MCF 10A (cell line): ENCODE results near the gene GPNMB. TPM values are rescaled to one million over a fixed set of nuclear protein-coding genes. Genes with fewer than 3 reads are reported as not detected.
A peak's percentile ranks its signal among the peaks of the same experiment; 100 is the strongest.

ENCODE experiments used
- BruUV-seq: library from RNA; stranded (reverse); fragments of 400-500 nt; replicated peaks from 2 replicates; lab custom pipeline; 2021; lab: Mats Ljungman, UMichigan
- CTCF ChIA-PET: fragments of 300-600 bp; sonication (Branson Sonifier 250); formaldehyde crosslinking; extraction: SDS; loops from one replicate; lab custom pipeline; 2021; ENCODE audit warnings: antibody characterized with exemption, inconsistent platforms; lab: Yijun Ruan, JAX
- POLR2A ChIA-PET: fragments of 300-600, 350-650 bp; sonication (Branson Sonifier 250); formaldehyde crosslinking; extraction: SDS; loops from one replicate; lab custom pipeline; 2020; ENCODE audit warnings: antibody characterized with exemption, inconsistent platforms; lab: Yijun Ruan, JAX
- DNase-seq: peaks from one replicate; pipeline ENCODE4 v3.0.0-alpha.2; 2018; ENCODE audit not compliant: unreplicated experiment
- H3K27ac Mint-ChIP-seq: one replicate; pipeline ENCODE4 v1.8.0; 2022; ENCODE audit warnings: mild to moderate bottlenecking, low read depth, mixed read lengths; ENCODE audit not compliant: unreplicated experiment
- H3K27me3 Mint-ChIP-seq: one replicate; pipeline ENCODE4 v1.8.0; 2022; ENCODE audit warnings: mixed read lengths; ENCODE audit not compliant: insufficient read depth, unreplicated experiment
- H3K36me3 Mint-ChIP-seq: one replicate; pipeline ENCODE4 v1.8.0; 2022; ENCODE audit warnings: mild to moderate bottlenecking, moderate library complexity, mixed read lengths; ENCODE audit not compliant: insufficient read depth, unreplicated experiment
- H3K4me1 Mint-ChIP-seq: one replicate; pipeline ENCODE4 v1.8.0; 2022; ENCODE audit warnings: mixed read lengths; ENCODE audit not compliant: insufficient read depth, unreplicated experiment
- H3K4me3 Mint-ChIP-seq: one replicate; pipeline ENCODE4 v1.8.0; 2022; ENCODE audit warnings: mild to moderate bottlenecking, moderate library complexity, mixed read lengths; ENCODE audit not compliant: unreplicated experiment
- H3K9me3 Mint-ChIP-seq: one replicate; pipeline ENCODE4 v1.8.0; 2022; ENCODE audit warnings: mixed read lengths; ENCODE audit not compliant: unreplicated experiment
- intact Hi-C: fragments of 100-400 bp; cut with micrococcal nuclease; formaldehyde crosslinking; loops from 2 replicates; pipeline ENCODE4 v1.14.1; 2022
- total RNA-seq: library from RNA; stranded (reverse); gene quantifications from 2 replicates; pipeline ENCODE4 v1.2.3, GENCODE V29; 2022
- TF ChIP-seq, protein P1 (sequence below): fragments of 200-600 bp; IDR thresholded peaks from one replicate; pipeline ENCODE4 v1.8.0; 2022; ENCODE audit warnings: antibody characterized with exemption, mild to moderate bottlenecking; ENCODE audit not compliant: unreplicated experiment

GPNMB gene
- total RNA-seq, 1 experiment from 2014 or later: 1.1 TPM

GRCh38 chr7:23230641-23231101, 15.9 kb upstream of the GPNMB start:
- Mint-ChIP-seq H3K36me3 (no peaks in the 10 kb centered on the region), H3K4me3 (no peak overlapping the region), H3K4me1 (peaks cover 1% of the 10 kb centered on the region), H3K9me3 (peaks cover 13% of the 10 kb centered on the region), H3K27ac (no peak overlapping the region), H3K27me3 (no peaks in the 10 kb centered on the region)
- ChIA-PET POLR2A (interaction anchor here (0.7 kb wide), 1 partner anchor 64 kb away, joined by 3 read pairs; no protein-coding TSS in a partner anchor), CTCF (no interaction called here)
- no TSS peak for BruUV-seq
- no peak for DNase-seq
- TF ChIP-seq, protein P1, sequence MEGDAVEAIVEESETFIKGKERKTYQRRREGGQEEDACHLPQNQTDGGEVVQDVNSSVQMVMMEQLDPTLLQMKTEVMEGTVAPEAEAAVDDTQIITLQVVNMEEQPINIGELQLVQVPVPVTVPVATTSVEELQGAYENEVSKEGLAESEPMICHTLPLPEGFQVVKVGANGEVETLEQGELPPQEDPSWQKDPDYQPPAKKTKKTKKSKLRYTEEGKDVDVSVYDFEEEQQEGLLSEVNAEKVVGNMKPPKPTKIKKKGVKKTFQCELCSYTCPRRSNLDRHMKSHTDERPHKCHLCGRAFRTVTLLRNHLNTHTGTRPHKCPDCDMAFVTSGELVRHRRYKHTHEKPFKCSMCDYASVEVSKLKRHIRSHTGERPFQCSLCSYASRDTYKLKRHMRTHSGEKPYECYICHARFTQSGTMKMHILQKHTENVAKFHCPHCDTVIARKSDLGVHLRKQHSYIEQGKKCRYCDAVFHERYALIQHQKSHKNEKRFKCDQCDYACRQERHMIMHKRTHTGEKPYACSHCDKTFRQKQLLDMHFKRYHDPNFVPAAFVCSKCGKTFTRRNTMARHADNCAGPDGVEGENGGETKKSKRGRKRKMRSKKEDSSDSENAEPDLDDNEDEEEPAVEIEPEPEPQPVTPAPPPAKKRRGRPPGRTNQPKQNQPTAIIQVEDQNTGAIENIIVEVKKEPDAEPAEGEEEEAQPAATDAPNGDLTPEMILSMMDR: no peak
- intact Hi-C loops: no loop called here

GRCh38 chr7:23232966-23233365, 13.6 kb upstream of the GPNMB start:
- Mint-ChIP-seq H3K4me3 (no peak overlapping the region), H3K27ac (no peak overlapping the region), H3K9me3 (peaks cover 10% of the 10 kb centered on the region), H3K27me3 (no peaks in the 10 kb centered on the region), H3K4me1 (peaks cover 7% of the 10 kb centered on the region), H3K36me3 (no peaks in the 10 kb centered on the region)
- no TSS peak for BruUV-seq
- CTCF ChIA-PET: no interaction called here
- no peak for DNase-seq
- TF ChIP-seq, protein P1: no peak
- intact Hi-C loops: no loop called here
- POLR2A ChIA-PET: no interaction called here

- DNase-seq: no peak
- ChIA-PET POLR2A (interaction anchor here (1.1 kb wide), 1 partner anchor 13 kb away, joined by 5 read pairs; the partner anchor contains the start of gene GPNMB), CTCF (no interaction called here)
- no peak overlapping the region for H3K27ac Mint-ChIP-seq
- H3K4me3 Mint-ChIP-seq: no peak overlapping the region
- no peaks in the 10 kb centered on the region for H3K9me3 Mint-ChIP-seq
- no peaks in the 10 kb centered on the region for H3K27me3 Mint-ChIP-seq
- H3K4me1 Mint-ChIP-seq: peaks cover 7% of the 10 kb centered on the region
- no TSS peak for BruUV-seq
- intact Hi-C loops: no loop called here
- H3K36me3 Mint-ChIP-seq: no peaks in the 10 kb centered on the region
- TF ChIP-seq, protein P1: no peak
These were observed 11.8 kb upstream of the GPNMB start for GRCh38 chr7:23234569-23235296.

DNA sequence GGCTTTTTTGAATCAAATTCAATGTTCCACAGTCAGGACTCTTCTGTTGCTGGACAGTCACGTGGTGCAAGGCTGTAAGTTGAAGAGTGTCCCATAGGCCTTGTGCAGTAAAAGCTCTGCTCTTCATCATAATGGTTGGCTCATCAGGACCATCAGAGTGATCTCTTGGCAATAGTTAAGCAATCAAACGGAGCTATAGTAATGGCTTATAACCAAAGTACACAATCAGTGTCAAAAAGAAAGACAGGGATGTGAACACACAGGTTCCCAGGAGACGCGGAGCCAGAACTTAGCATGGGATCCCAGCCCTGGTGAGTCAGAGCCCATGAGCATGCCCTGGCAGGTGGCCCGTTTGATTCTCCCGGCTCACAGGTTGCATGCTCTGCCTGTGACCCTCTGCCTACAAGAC, 10.8 kb upstream of the GPNMB start:
- Mint-ChIP-seq H3K4me1 (peaks cover 7% of the 10 kb centered on the region), H3K9me3 (no peaks in the 10 kb centered on the region), H3K27ac (peak overlapping the region; percentile 35), H3K4me3 (no peak overlapping the region), H3K36me3 (no peaks in the 10 kb centered on the region), H3K27me3 (no peaks in the 10 kb centered on the region)
- intact Hi-C loops: no loop called here
- BruUV-seq: no TSS peak
- ChIA-PET CTCF (interaction anchor here (0.6 to 0.9 kb wide), 2 partner anchors 41 to 309 kb away, joined by 4 read pairs; no protein-coding TSS in a partner anchor), POLR2A (interaction anchor here (0.6 to 1.1 kb wide), 7 partner anchors 10 to 269 kb away, joined by 3 to 5 read pairs (median 3); partner anchors contain the start of genes GPNMB and NUP42)
- peak; percentile 98 for DNase-seq
- TF ChIP-seq, protein P1: no peak
